ENCODE data around the gene DAB2IP.
"Not testable (repeated sequence)": the region's sequence is repeated elsewhere in the genome, so short reads cannot be mapped to it uniquely, and the experiment has no call there.

Gene DAB2IP

GRCh38 chr9:121622387-121623203 is 28.8 kb upstream of the DAB2IP start:
- Histone ChIP-seq H3K4me3 (no peak overlapping the region), H3K27ac (peak overlapping the region in 5 of 21 experiments; percentile 20 to 56 (median 36))

- not testable (repeated sequence) for H3K27ac ChIP-seq
Measured at GRCh38 chr9:121623430-121623829, 28.0 kb upstream of the DAB2IP start.

GRCh38 chr9:121625590-121625989 is 25.8 kb upstream of the DAB2IP start:
- Histone ChIP-seq H3K27ac (no peak overlapping the region), H3K4me3 (no peak overlapping the region)

More at GRCh38 chr9:121623430-121623829, 28.0 kb upstream of the DAB2IP start:
- not testable (repeated sequence) for H3K4me3 ChIP-seq

- Histone ChIP-seq H3K27ac (no peak overlapping the region), H3K4me3 (no peak overlapping the region)
Measured at GRCh38 chr9:121626012-121626411, 25.4 kb upstream of the DAB2IP start.

- H3K27ac ChIP-seq = no peak overlapping the region
Measured at GRCh38 chr9:121627427-121627826, 24.0 kb upstream of the DAB2IP start.

GRCh38 chr9:121628401-121628800 is 23.0 kb upstream of the DAB2IP start:
- Histone ChIP-seq H3K27ac (no peak overlapping the region), H3K4me3 (no peak overlapping the region)

More at GRCh38 chr9:121627427-121627826, 24.0 kb upstream of the DAB2IP start:
- H3K4me3 ChIP-seq = no peak overlapping the region

- H3K4me3 ChIP-seq = no peak overlapping the region
- no peak overlapping the region for H3K27ac ChIP-seq
Measured at GRCh38 chr9:121631115-121631514, 20.3 kb upstream of the DAB2IP start.

GRCh38 chr9:121631978-121632418 is 19.4 kb upstream of the DAB2IP start:
- no peak overlapping the region for H3K27ac ChIP-seq
- no peak overlapping the region for H3K4me3 ChIP-seq

- Histone ChIP-seq H3K27ac (no peak overlapping the region), H3K4me3 (no peak overlapping the region)
Measured at GRCh38 chr9:121633119-121633714, 18.2 kb upstream of the DAB2IP start.

GRCh38 chr9:121633736-121634135 is 17.7 kb upstream of the DAB2IP start:
- no peak overlapping the region for H3K27ac ChIP-seq

GRCh38 chr9:121634329-121635261 is 16.8 kb upstream of the DAB2IP start:
- H3K27ac ChIP-seq = no peak overlapping the region
- no peak overlapping the region for H3K4me3 ChIP-seq

More at GRCh38 chr9:121633736-121634135, 17.7 kb upstream of the DAB2IP start:
- no peak overlapping the region for H3K4me3 ChIP-seq

- Histone ChIP-seq H3K4me3 (no peak overlapping the region), H3K27ac (peak overlapping the region in 1 of 21 experiments; percentile 25)
Measured at GRCh38 chr9:121635300-121635876, 16.0 kb upstream of the DAB2IP start.

GRCh38 chr9:121636341-121636865 is 15.0 kb upstream of the DAB2IP start:
- Histone ChIP-seq H3K27ac (peak overlapping the region in 12 of 21 experiments; percentile 2 to 74 (median 45)), H3K4me3 (no peak overlapping the region)

GRCh38 chr9:121636978-121637712 is 14.3 kb upstream of the DAB2IP start:
- peak overlapping the region in 2 of 21 experiments; percentile 43 to 50 for H3K27ac ChIP-seq
- H3K4me3 ChIP-seq = no peak overlapping the region

GRCh38 chr9:121637713-121638220 is 13.7 kb upstream of the DAB2IP start:
- H3K27ac ChIP-seq = no peak overlapping the region

GRCh38 chr9:121638399-121638798 is 13.0 kb upstream of the DAB2IP start:
- H3K27ac ChIP-seq = no peak overlapping the region
- no peak overlapping the region for H3K4me3 ChIP-seq

More at GRCh38 chr9:121637713-121638220, 13.7 kb upstream of the DAB2IP start:
- H3K4me3 ChIP-seq = no peak overlapping the region

- H3K27ac ChIP-seq = no peak overlapping the region
- H3K4me3 ChIP-seq = no peak overlapping the region
Measured at GRCh38 chr9:121638901-121639592, 12.4 kb upstream of the DAB2IP start.

GRCh38 chr9:121639619-121640018 is 11.8 kb upstream of the DAB2IP start:
- no peak overlapping the region for H3K27ac ChIP-seq

More at GRCh38 chr9:121639619-121640018, 11.8 kb upstream of the DAB2IP start:
- H3K4me3 ChIP-seq = no peak overlapping the region

Data from skin epidermis (tissue), 12 donors.